GM23338 (cell line): ENCODE results near the gene CHST11. TPM values are rescaled to one million over a fixed set of nuclear protein-coding genes. Genes with fewer than 3 reads are reported as not detected.
A peak's percentile ranks its signal among the peaks of the same experiment; 100 is the strongest.

Source experiments
- ATAC-seq: fragments of 200-7000 bp; cut with Tn5 transposase; 3 replicates; pipeline ENCODE4 v1.9.1; 2020
- DNase-seq: peaks from one replicate; pipeline ENCODE4 v3.0.0-alpha.2; 2015; ENCODE audit warnings: low spot score
- H2AFZ ChIP-seq: fragments of 200-600 bp; sonication (generic); 2 replicates; pipeline ENCODE4 v1.8.0; 2016; ENCODE audit warnings: antibody characterized with exemption, mild to moderate bottlenecking, moderate library complexity
- H3F3A ChIP-seq: fragments of 200-600 bp; sonication (generic); replicated peaks from 2 replicates; pipeline ENCODE4 v1.8.0; 2017; ENCODE audit warnings: antibody characterized with exemption, mixed run types, low read depth
- H3K27ac ChIP-seq: fragments of 200-600 bp; sonication (generic); 2 replicates; pipeline ENCODE4 v1.6.1; 2016; ENCODE audit warnings: low read depth
- H3K27me3 ChIP-seq: fragments of 200-600 bp; sonication (generic); 2 replicates; pipeline ENCODE4 v1.8.0; 2016; ENCODE audit warnings: mild to moderate bottlenecking, mixed run types, moderate library complexity; ENCODE audit not compliant: insufficient read depth
- H3K36me3 ChIP-seq: fragments of 200-600 bp; sonication (generic); 2 replicates; pipeline ENCODE4 v1.8.0; 2016; ENCODE audit warnings: mild to moderate bottlenecking; ENCODE audit not compliant: insufficient read depth
- H3K4me1 ChIP-seq: fragments of 200-600 bp; sonication (generic); 2 replicates; pipeline ENCODE4 v1.8.0; 2016; ENCODE audit warnings: mild to moderate bottlenecking, moderate library complexity; ENCODE audit not compliant: insufficient read depth
- H3K4me2 ChIP-seq: fragments of 200-600 bp; sonication (generic); 2 replicates; pipeline ENCODE4 v1.7.1; 2017; ENCODE audit warnings: mixed run types
- H3K4me3 ChIP-seq: fragments of 200-600 bp; sonication (generic); 2 replicates; pipeline ENCODE4 v1.6.1; 2016; ENCODE audit warnings: mixed run types
- H3K79me2 ChIP-seq: fragments of 200-600 bp; sonication (generic); replicated peaks from 2 replicates; pipeline ENCODE4 v1.8.0; 2017; ENCODE audit warnings: mild to moderate bottlenecking; ENCODE audit not compliant: insufficient read depth
- H3K9me2 ChIP-seq: fragments of 200-600 bp; sonication (generic); 2 replicates; pipeline ENCODE4 v1.8.0; 2017; ENCODE audit not compliant: insufficient read depth
- H4K20me1 ChIP-seq: fragments of 200-600 bp; sonication (generic); replicated peaks from 2 replicates; pipeline ENCODE4 v1.8.0; 2017; ENCODE audit warnings: mild to moderate bottlenecking; ENCODE audit not compliant: insufficient read depth
- H3K27ac Mint-ChIP-seq: 2 replicates; pipeline ENCODE4 v1.8.0; 2020; ENCODE audit warnings: inconsistent platforms, mild to moderate bottlenecking, moderate library complexity, mixed read lengths
- H3K27me3 Mint-ChIP-seq: 3 replicates; pipeline ENCODE4 v1.8.0; 2022; ENCODE audit warnings: low read depth, mild to moderate bottlenecking, moderate library complexity, mixed read lengths, inconsistent platforms; ENCODE audit not compliant: insufficient read depth, poor library complexity
- H3K36me3 Mint-ChIP-seq: 3 replicates; pipeline ENCODE4 v1.8.0; 2021; ENCODE audit warnings: low read depth, mild to moderate bottlenecking, inconsistent platforms, moderate library complexity, mixed read lengths
- H3K4me1 Mint-ChIP-seq: 3 replicates; pipeline ENCODE4 v1.8.0; 2020; ENCODE audit warnings: mild to moderate bottlenecking, inconsistent platforms, mixed read lengths
- H3K4me3 Mint-ChIP-seq: 3 replicates; pipeline ENCODE4 v1.8.0; 2021; ENCODE audit warnings: moderate library complexity, mild to moderate bottlenecking, inconsistent platforms, mixed read lengths
- H3K9me3 Mint-ChIP-seq: 3 replicates; pipeline ENCODE4 v1.8.0; 2020; ENCODE audit warnings: moderate library complexity, mild to moderate bottlenecking, inconsistent platforms, mixed read lengths
- CREB1 ChIP-seq: fragments of 250-450 bp; sonication (Bioruptor Pico); IDR thresholded peaks from 2 replicates; pipeline ENCODE4 v1.5.0; 2020; ENCODE audit warnings: low read depth, mild to moderate bottlenecking, moderate library complexity
- EZH2 ChIP-seq: fragments of 200-600 bp; sonication (generic); IDR thresholded peaks from one replicate; pipeline ENCODE4 v1.8.0; 2017; ENCODE audit warnings: antibody characterized with exemption, mild to moderate bottlenecking, low read depth; ENCODE audit not compliant: unreplicated experiment
- EZH2phosphoT487 ChIP-seq: fragments of 200-600 bp; sonication (generic); IDR thresholded peaks from one replicate; pipeline ENCODE4 v1.8.1; 2018; ENCODE audit warnings: antibody characterized with exemption; ENCODE audit not compliant: unreplicated experiment
- NANOG ChIP-seq: IDR thresholded peaks from 2 replicates; pipeline ENCODE4 v1.6.1; 2016; ENCODE audit warnings: antibody characterized with exemption, borderline replicate concordance
- POLR2AphosphoS5 ChIP-seq: IDR thresholded peaks from 2 replicates; pipeline ENCODE4 v1.6.1; 2016; ENCODE audit warnings: antibody characterized with exemption, low read depth
- STAT1 ChIP-seq: IDR thresholded peaks from one replicate; pipeline ENCODE4 v1.6.1; 2016; ENCODE audit warnings: antibody characterized with exemption; ENCODE audit not compliant: unreplicated experiment
- ZNF114 ChIP-seq: fragments of 250-450 bp; sonication (Bioruptor Pico); IDR thresholded peaks from 2 replicates; pipeline ENCODE4 v1.5.0; 2020; ENCODE audit warnings: mild to moderate bottlenecking, moderate library complexity
- ZNF331 ChIP-seq: fragments of 250-450 bp; sonication (Bioruptor Pico); IDR thresholded peaks from 2 replicates; pipeline ENCODE4 v1.5.0; 2020; ENCODE audit warnings: low read depth, mild to moderate bottlenecking, moderate library complexity
- polyA plus RNA-seq: library from polyadenylated mRNA; unstranded; fragments of >200 nt; fragmentation: Nextera tagmentation; extraction: Ambion mirVana; gene quantifications from 2 replicates; pipeline ENCODE4 v1.2.1, GENCODE V29; 2016
- total RNA-seq: library from RNA; depleted of rRNA; stranded (reverse); fragments of >200 nt; shearing (Covaris generic); gene quantifications from 2 replicates; pipeline ENCODE4 v1.2.3, GENCODE V29; 2014
- TF ChIP-seq, protein P1 (sequence below): IDR thresholded peaks from 2 replicates; pipeline ENCODE4 v1.6.1; 2016; ENCODE audit warnings: antibody characterized with exemption
- TF ChIP-seq, protein P2 (sequence below): fragments of 250-450 bp; sonication (Bioruptor Pico); IDR thresholded peaks from 2 replicates; pipeline ENCODE4 v1.5.0; 2020; ENCODE audit warnings: mild to moderate bottlenecking, moderate library complexity
- TF ChIP-seq, protein P3 (sequence below): IDR thresholded peaks from one replicate; pipeline ENCODE4 v1.6.1; 2018; ENCODE audit warnings: antibody characterized with exemption; ENCODE audit not compliant: unreplicated experiment

Gene CHST11
- total and polyA plus RNA-seq, 2 experiments from 2014 or later = 7.7 to 25.7 TPM

DNA sequence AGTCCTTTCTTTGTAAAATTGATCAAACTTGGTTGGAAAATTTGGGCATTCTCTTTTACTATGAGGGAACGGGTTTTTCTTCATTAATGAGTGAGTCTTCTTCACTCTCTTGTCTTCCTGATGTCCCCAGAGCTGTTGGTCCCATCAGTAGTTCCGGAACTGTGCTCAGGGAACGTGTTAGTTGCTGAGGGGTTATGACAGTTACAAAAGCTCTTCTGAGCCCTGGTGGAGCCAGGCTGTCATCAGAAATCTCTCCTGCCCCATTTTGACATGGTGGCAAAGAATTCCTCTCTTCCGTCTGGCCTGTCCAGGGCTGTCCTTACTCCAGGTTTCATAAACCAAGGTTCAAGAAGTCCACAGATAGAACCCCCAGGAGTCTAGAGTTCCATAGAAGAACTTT lies 292.8 kb downstream of the CHST11 start:
- H3K36me3 ChIP-seq = no peaks in the 10 kb centered on the region
- H3K27me3 ChIP-seq = no peaks in the 10 kb centered on the region
- no peak overlapping the region for H3K27ac ChIP-seq
- peaks cover 8% of the 10 kb centered on the region; the same call in 1 of the 2 replicates for H3K79me2 ChIP-seq
- no peak for ATAC-seq
- no peak overlapping the region for H3K4me2 ChIP-seq
- H3K27me3 Mint-ChIP-seq = peaks cover 6% of the 10 kb centered on the region
- H3K4me3 Mint-ChIP-seq = no peak overlapping the region
- DNase-seq = no peak
- peaks cover 45% of the 10 kb centered on the region for H3K4me1 ChIP-seq
- H2AFZ ChIP-seq = no peak overlapping the region
- TF ChIP-seq EZH2 (no peak), NANOG (no peak), STAT1 (no peak), ZNF331 (CRISPR knock-in tag) (no peak), EZH2phosphoT487 (no peak), ZNF114 (CRISPR knock-in tag) (no peak), POLR2AphosphoS5 (no peak), CREB1 (CRISPR knock-in tag) (no peak)
- TF ChIP-seq, protein P1, sequence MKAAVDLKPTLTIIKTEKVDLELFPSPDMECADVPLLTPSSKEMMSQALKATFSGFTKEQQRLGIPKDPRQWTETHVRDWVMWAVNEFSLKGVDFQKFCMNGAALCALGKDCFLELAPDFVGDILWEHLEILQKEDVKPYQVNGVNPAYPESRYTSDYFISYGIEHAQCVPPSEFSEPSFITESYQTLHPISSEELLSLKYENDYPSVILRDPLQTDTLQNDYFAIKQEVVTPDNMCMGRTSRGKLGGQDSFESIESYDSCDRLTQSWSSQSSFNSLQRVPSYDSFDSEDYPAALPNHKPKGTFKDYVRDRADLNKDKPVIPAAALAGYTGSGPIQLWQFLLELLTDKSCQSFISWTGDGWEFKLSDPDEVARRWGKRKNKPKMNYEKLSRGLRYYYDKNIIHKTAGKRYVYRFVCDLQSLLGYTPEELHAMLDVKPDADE = no peak
- TF ChIP-seq, protein P2, sequence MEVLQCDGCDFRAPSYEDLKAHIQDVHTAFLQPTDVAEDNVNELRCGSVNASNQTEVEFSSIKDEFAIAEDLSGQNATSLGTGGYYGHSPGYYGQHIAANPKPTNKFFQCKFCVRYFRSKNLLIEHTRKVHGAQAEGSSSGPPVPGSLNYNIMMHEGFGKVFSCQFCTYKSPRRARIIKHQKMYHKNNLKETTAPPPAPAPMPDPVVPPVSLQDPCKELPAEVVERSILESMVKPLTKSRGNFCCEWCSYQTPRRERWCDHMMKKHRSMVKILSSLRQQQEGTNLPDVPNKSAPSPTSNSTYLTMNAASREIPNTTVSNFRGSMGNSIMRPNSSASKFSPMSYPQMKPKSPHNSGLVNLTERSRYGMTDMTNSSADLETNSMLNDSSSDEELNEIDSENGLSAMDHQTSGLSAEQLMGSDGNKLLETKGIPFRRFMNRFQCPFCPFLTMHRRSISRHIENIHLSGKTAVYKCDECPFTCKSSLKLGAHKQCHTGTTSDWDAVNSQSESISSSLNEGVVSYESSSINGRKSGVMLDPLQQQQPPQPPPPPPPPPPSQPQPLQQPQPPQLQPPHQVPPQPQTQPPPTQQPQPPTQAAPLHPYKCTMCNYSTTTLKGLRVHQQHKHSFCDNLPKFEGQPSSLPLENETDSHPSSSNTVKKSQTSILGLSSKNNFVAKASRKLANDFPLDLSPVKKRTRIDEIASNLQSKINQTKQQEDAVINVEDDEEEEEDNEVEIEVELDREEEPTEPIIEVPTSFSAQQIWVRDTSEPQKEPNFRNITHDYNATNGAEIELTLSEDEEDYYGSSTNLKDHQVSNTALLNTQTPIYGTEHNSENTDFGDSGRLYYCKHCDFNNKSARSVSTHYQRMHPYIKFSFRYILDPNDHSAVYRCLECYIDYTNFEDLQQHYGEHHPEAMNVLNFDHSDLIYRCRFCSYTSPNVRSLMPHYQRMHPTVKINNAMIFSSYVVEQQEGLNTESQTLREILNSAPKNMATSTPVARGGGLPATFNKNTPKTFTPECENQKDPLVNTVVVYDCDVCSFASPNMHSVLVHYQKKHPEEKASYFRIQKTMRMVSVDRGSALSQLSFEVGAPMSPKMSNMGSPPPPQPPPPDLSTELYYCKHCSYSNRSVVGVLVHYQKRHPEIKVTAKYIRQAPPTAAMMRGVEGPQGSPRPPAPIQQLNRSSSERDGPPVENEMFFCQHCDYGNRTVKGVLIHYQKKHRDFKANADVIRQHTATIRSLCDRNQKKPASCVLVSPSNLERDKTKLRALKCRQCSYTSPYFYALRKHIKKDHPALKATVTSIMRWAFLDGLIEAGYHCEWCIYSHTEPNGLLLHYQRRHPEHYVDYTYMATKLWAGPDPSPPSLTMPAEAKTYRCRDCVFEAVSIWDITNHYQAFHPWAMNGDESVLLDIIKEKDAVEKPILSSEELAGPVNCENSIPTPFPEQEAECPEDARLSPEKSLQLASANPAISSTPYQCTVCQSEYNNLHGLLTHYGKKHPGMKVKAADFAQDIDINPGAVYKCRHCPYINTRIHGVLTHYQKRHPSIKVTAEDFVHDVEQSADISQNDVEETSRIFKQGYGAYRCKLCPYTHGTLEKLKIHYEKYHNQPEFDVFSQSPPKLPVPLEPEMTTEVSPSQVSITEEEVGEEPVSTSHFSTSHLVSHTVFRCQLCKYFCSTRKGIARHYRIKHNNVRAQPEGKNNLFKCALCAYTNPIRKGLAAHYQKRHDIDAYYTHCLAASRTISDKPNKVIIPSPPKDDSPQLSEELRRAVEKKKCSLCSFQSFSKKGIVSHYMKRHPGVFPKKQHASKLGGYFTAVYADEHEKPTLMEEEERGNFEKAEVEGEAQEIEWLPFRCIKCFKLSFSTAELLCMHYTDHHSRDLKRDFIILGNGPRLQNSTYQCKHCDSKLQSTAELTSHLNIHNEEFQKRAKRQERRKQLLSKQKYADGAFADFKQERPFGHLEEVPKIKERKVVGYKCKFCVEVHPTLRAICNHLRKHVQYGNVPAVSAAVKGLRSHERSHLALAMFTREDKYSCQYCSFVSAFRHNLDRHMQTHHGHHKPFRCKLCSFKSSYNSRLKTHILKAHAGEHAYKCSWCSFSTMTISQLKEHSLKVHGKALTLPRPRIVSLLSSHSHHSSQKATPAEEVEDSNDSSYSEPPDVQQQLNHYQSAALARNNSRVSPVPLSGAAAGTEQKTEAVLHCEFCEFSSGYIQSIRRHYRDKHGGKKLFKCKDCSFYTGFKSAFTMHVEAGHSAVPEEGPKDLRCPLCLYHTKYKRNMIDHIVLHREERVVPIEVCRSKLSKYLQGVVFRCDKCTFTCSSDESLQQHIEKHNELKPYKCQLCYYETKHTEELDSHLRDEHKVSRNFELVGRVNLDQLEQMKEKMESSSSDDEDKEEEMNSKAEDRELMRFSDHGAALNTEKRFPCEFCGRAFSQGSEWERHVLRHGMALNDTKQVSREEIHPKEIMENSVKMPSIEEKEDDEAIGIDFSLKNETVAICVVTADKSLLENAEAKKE = no peak
- TF ChIP-seq, protein P3, sequence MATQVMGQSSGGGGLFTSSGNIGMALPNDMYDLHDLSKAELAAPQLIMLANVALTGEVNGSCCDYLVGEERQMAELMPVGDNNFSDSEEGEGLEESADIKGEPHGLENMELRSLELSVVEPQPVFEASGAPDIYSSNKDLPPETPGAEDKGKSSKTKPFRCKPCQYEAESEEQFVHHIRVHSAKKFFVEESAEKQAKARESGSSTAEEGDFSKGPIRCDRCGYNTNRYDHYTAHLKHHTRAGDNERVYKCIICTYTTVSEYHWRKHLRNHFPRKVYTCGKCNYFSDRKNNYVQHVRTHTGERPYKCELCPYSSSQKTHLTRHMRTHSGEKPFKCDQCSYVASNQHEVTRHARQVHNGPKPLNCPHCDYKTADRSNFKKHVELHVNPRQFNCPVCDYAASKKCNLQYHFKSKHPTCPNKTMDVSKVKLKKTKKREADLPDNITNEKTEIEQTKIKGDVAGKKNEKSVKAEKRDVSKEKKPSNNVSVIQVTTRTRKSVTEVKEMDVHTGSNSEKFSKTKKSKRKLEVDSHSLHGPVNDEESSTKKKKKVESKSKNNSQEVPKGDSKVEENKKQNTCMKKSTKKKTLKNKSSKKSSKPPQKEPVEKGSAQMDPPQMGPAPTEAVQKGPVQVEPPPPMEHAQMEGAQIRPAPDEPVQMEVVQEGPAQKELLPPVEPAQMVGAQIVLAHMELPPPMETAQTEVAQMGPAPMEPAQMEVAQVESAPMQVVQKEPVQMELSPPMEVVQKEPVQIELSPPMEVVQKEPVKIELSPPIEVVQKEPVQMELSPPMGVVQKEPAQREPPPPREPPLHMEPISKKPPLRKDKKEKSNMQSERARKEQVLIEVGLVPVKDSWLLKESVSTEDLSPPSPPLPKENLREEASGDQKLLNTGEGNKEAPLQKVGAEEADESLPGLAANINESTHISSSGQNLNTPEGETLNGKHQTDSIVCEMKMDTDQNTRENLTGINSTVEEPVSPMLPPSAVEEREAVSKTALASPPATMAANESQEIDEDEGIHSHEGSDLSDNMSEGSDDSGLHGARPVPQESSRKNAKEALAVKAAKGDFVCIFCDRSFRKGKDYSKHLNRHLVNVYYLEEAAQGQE = no peak
- no peaks in the 10 kb centered on the region for H3F3A ChIP-seq
- peak overlapping the region; percentile 56; the same call in 1 of the 2 replicates for H3K27ac Mint-ChIP-seq
- H3K9me3 Mint-ChIP-seq = no peaks in the 10 kb centered on the region
- peaks cover 41% of the 10 kb centered on the region for H3K4me1 Mint-ChIP-seq
- H3K9me2 ChIP-seq = peaks cover 7% of the 10 kb centered on the region; the same call in 1 of the 2 replicates
- no peaks in the 10 kb centered on the region for H3K36me3 Mint-ChIP-seq
- no peak overlapping the region for H3K4me3 ChIP-seq
- no peaks in the 10 kb centered on the region for H4K20me1 ChIP-seq
